ENCODE data around the gene TBX2. TPM values are rescaled to one million over a fixed set of nuclear protein-coding genes. Genes with fewer than 3 reads are reported as not detected.

The TBX2 gene
- total RNA-seq, 4 donors from 2014 or later: 3.1 to 14.2 (median 9.6) TPM

DNA sequence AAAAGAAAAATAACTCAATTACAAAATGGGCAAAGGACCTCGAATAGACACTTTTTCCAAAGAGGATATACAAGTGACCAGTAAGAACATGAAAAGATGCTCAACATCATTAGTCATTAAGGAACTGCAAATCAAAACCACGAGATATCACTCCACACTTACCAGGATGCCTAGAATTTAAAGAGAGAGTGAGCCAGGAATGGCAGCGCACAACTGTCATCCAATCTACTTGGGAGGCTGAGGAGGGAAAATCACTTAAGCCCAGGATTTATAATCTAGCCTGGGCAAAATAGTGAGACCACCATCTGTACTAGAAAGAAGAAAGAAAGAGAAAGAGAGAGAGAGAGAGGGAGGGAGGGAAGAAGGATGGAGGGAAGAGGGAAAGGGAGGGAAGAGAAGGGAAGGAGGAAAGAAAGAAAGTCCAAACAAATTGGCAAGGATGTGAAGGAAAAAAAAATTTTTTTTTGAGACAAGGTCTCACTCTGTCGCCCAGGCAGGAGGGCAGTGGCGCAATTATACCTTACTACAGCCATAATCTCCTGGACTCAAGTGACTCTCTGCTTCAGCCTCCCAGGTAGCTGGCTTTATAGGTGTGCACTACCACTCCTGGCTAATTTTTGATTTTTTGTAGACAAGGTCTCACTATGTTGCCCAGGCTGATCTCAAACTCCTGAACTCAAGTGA lies 22.6 kb downstream of the TBX2 start:
- ATAC-seq (ENCODE audit: low FRiP score) (no peak), DNase-seq (ENCODE audit: low spot score) (no peak)

DNA sequence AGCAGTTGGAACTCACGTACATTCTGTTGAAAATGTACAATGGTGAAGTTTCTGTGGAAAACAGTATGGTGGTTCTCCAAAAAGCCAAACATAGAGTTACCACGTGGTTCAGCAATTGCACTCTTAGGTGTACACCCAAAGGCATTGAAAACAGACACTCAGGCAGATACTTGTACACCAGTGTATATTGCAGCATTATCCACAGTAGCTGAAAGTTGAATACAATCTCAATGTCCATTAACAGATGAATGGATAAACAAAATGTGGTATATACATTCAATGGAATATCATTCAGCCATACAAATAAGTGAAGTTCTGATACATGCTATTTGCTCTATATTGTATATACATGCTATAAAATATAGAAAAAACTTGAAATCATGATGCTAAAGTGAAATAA lies 23.2 kb downstream of the TBX2 start:
- ATAC-seq (ENCODE audit: low FRiP score) (no peak), DNase-seq (ENCODE audit: low spot score) (no peak)
- TF ChIP-seq, protein P1, sequence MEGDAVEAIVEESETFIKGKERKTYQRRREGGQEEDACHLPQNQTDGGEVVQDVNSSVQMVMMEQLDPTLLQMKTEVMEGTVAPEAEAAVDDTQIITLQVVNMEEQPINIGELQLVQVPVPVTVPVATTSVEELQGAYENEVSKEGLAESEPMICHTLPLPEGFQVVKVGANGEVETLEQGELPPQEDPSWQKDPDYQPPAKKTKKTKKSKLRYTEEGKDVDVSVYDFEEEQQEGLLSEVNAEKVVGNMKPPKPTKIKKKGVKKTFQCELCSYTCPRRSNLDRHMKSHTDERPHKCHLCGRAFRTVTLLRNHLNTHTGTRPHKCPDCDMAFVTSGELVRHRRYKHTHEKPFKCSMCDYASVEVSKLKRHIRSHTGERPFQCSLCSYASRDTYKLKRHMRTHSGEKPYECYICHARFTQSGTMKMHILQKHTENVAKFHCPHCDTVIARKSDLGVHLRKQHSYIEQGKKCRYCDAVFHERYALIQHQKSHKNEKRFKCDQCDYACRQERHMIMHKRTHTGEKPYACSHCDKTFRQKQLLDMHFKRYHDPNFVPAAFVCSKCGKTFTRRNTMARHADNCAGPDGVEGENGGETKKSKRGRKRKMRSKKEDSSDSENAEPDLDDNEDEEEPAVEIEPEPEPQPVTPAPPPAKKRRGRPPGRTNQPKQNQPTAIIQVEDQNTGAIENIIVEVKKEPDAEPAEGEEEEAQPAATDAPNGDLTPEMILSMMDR (IDR thresholded peaks at IDR 0.05): no peak

More for the DNA sequence above, 22.6 kb downstream of the TBX2 start:
- TF ChIP-seq, protein P1 (IDR thresholded peaks at IDR 0.05): no peak

DNA sequence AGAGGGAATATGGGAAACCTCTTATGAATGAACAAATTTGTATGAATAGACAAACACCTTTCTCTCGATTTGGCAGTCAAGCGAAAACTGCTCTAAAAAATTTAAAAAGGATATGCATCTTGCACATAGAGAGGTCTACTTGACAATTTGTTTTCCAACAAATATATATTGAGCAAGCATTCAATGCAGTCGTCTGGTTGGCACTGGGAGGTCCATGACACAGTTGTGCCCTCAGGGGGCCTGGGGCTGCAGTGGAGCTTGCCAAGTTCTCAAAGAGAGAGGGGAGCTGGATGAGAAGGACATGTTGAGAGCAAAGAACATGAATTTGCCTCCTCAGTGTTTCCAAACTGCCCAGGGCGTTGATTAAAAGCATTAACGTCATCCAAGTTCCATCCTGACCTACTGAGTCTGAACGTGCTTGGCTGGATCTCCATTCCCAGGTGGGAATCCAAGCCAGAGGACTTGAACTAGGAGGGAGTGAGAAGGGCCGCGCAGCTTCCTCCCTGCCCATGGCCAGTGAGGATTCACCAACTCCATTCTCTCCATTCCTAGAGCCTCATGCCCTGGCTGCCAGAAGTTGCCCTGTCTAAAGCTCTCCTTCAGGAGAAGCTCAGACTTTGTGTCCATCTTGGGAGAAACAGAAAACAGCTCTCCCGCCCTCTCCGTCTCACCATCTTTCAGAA lies 24.5 kb downstream of the TBX2 start:
- TF ChIP-seq, protein P1 (IDR thresholded peaks at IDR 0.05): no peak
- no peak for DNase-seq (ENCODE audit: low spot score)

DNA sequence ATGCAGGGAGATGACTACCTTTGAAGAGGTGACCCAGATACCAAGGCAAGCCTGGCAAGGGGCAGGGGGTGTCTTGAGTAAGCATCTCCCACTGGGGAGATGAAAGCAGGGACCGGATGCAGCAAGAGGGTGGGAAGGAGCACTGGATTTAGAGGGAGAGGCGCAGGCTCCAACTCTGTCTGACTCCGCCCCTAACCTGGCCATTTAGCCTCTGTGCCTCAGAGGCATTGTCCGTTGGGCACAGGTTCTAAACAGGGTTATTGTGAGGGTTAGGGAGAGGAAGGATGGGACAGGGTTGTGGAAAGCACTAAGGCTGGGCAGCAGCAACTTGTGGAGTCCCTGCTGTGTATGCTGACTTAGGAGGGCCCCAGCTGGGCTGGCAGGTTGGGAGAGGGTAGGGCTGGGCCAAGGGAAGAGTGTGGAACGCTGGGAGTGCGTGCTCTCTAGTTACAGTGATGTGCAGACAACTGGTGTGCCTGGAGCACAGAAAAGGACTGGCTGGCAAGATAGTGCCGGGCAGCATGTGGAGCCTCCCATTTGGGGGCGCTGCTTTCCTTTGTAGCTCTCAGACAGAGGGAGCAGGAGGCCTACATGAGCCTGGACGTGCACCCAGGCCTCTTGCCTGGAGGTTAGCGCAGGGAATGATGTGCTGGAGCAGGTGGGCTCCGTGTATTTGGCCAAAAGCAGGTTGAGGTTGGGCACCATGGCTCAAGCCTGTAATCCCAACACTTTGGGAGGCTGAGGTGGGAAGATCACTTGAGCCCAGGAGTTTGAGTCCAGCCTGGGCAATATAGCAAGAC lies 26.2 kb downstream of the TBX2 start:
- TF ChIP-seq, protein P1 (IDR thresholded peaks at IDR 0.05): no peak
- ATAC-seq (ENCODE audit: low FRiP score): no peak
- no peak for DNase-seq (ENCODE audit: low spot score)

More for the DNA sequence above, 24.5 kb downstream of the TBX2 start:
- no peak for ATAC-seq (ENCODE audit: low FRiP score)

DNA sequence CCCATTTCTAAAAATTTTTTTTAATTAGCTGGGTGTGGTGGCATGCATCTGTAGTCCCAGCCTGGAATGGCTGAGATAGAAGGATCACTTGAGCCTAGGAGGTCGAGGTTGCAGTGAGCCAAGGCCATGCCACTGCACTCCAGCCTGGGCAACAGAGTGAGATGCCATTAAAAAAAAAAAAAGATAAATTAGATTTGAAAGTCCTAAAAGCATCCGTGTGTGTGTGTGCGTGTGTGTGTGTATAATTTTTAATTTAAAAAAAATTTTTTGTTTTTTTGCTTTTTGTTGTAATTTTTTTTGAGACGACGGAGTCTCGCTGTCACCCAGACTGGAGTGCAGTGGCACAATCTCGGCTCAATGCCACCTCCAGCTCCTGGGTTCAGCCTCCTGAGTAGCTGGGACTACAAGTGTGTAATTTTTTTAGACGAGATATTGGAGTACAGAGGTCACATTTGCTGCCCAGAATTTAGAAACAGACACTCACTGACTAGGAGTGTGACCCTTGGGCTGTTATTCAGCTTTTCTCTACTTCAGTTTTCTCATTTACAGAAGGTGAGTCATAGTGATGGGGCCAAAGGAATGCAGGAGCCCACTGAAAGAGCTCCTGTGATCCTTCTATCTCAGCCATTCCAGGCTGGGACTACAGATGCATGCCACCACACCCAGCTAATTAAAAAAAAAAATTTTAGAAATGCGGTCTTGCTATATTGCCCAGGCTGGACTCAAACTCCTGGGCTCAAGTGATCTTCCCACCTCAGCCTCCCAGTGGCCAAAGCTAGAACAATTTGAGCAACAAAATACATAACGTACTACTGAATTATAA lies 27.1 kb downstream of the TBX2 start:
- no peak for DNase-seq (ENCODE audit: low spot score)
- ATAC-seq (ENCODE audit: low FRiP score): no peak
- TF ChIP-seq, protein P1 (IDR thresholded peaks at IDR 0.05): no peak

DNA sequence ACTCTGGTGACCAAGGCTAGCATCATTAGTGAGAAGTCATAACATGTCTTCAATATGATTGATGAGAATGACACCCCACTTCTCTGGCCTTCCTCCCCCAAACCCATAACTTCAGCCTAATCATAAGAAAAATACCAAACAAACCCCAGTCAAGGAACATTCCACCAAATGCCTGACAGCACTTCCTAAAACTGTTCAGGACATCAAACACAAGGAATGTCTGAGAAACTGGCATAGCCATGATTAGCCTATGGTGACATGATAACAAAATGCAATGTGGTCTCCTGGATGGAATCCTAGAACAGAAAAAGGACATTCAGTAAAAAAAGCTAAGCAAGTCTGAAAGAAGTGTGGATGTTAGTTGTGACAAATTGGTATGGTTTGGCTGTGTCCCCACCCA lies 27.9 kb downstream of the TBX2 start:
- TF ChIP-seq, protein P1 (IDR thresholded peaks at IDR 0.05): no peak
- no peak for DNase-seq (ENCODE audit: low spot score)

More for the DNA sequence above, 27.9 kb downstream of the TBX2 start:
- ATAC-seq (ENCODE audit: low FRiP score): no peak

All from omental fat pad (tissue), 4 donors.